ENCODE results near the gene ZCCHC8.

- TF ChIP-seq CTCF (conservative IDR thresholded peaks at IDR 0.05): no peak
- no peak for TF ChIP-seq ZFX (IDR thresholded peaks at IDR 0.05)
These were observed 18.7 kb upstream of the ZCCHC8 start for GRCh38 chr12:122519418-122519817.
